GM19452 (cell line): ENCODE results near the gene SMAD4.
"Not testable (repeated sequence)": the region's sequence is repeated elsewhere in the genome, so short reads cannot be mapped to it uniquely, and the experiment has no call there.

Experiments
- ATAC-seq: cut with Tn5 transposase; IDR thresholded peaks from one replicate; pipeline ENCODE4 v1.9.1; 2021; ENCODE audit not compliant: unreplicated experiment

The SMAD4 gene

GRCh38 chr18:51069885-51070284, 39.9 kb downstream of the SMAD4 start:
- no peak for ATAC-seq

- no peak for ATAC-seq
These were observed 40.5 kb downstream of the SMAD4 start for GRCh38 chr18:51070545-51070944.

- no peak for ATAC-seq
These were observed 42.7 kb downstream of the SMAD4 start for GRCh38 chr18:51072586-51073313.

- peak; percentile 87 for ATAC-seq
These were observed 44.6 kb downstream of the SMAD4 start for GRCh38 chr18:51074605-51075004.

- no peak for ATAC-seq
These were observed 46.5 kb downstream of the SMAD4 start for GRCh38 chr18:51076503-51076902.

GRCh38 chr18:51077217-51077616, 47.2 kb downstream of the SMAD4 start:
- peak; percentile 59 for ATAC-seq

GRCh38 chr18:51078026-51078425, 48.0 kb downstream of the SMAD4 start:
- no peak for ATAC-seq

- ATAC-seq, result peak; percentile 77
These were observed 52.7 kb downstream of the SMAD4 start for GRCh38 chr18:51082571-51083267.

GRCh38 chr18:51083398-51083797, 53.4 kb downstream of the SMAD4 start:
- no peak for ATAC-seq

GRCh38 chr18:51088410-51088809, 58.4 kb downstream of the SMAD4 start:
- no peak for ATAC-seq

- no peak for ATAC-seq
These were observed 59.7 kb downstream of the SMAD4 start for GRCh38 chr18:51089691-51090090.

GRCh38 chr18:51091270-51091669, 61.3 kb downstream of the SMAD4 start:
- ATAC-seq, result no peak

GRCh38 chr18:51092117-51092516, 62.1 kb downstream of the SMAD4 start:
- no peak for ATAC-seq

GRCh38 chr18:51092967-51093366, 63.0 kb downstream of the SMAD4 start:
- not testable (repeated sequence) for ATAC-seq

- no peak for ATAC-seq
These were observed 67.2 kb downstream of the SMAD4 start for GRCh38 chr18:51097021-51097822.

GRCh38 chr18:51098082-51098481, 68.1 kb downstream of the SMAD4 start:
- no peak for ATAC-seq

GRCh38 chr18:51098513-51098912, 68.5 kb downstream of the SMAD4 start:
- no peak for ATAC-seq

- no peak for ATAC-seq
These were observed 70.5 kb downstream of the SMAD4 start for GRCh38 chr18:51100385-51101120.

GRCh38 chr18:51107082-51107481, 77.1 kb downstream of the SMAD4 start:
- no peak for ATAC-seq

GRCh38 chr18:51107598-51108305, 77.7 kb downstream of the SMAD4 start:
- no peak for ATAC-seq
